Measurements from ENCODE around the gene HIPK4.

DNA sequence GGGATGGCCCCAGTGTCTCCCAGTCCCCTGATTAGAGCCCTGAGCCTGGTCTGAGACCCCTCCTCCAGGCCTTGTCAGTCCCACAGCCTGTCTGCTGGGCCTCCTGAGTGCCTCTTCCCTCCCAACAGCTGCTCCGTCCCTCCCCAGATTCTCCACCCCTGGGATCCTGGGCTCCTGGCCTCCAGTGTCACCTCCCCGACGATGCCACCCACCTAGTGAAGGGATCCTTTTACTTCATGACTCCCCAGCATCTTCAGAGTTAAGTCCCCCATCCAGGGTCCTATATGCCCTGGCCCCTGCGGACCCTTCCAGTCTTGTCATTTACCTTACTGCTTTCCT is 27.6 kb upstream of the HIPK4 start:
- TF ChIP-seq POLR2AphosphoS5 (IDR thresholded peaks at IDR 0.05; ENCODE audit: low read depth, low read length) (no peak), TAF1 (IDR thresholded peaks at IDR 0.05; ENCODE audit: borderline replicate concordance, insufficient read depth, low read length) (no peak)
